HG03139 (cell line): ENCODE results near the gene ZNF467.

Experiments used
- ATAC-seq: cut with Tn5 transposase; IDR thresholded peaks from one replicate; pipeline ENCODE4 v1.9.1; 2021; ENCODE audit not compliant: unreplicated experiment

Gene ZNF467

DNA sequence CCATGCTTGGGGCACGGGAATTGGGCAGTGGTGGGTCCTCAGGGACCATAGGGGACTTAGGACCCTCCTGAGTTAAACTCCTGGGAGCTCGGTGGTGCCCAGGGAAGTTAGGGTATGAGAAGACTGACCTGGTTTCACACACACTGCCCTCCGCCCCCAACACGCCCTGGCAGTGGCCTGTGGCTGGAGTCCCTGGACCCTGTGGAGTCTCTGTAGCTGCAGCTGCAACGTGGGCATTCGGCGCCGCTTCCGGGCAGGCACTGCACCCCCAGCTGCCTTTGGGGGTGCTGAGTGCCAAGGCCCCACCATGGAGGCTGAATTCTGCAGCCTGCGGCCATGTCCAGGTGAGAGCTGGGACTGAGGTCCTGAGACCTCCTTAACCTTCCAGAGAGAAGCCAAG lies 34.9 kb upstream of the ZNF467 start:
- ATAC-seq: no peak

DNA sequence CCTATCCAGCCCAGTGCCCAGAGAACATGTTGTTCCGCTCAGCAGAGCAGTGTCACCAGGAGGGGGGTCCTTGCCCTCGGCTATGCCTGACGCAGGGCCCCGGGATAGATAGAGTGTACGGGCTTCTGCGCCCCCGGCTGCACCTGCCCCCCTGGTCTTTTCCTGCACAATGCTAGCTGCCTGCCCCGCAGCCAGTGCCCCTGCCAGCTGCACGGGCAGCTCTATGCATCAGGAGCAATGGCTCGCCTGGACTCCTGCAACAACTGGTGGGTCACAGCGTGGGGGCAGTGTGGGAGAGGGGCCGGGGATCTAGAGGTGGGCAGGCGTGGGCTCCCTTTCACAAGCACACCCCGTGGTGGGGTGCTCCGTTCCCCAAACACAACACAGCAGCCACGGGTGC lies 33.3 kb upstream of the ZNF467 start:
- no peak for ATAC-seq

DNA sequence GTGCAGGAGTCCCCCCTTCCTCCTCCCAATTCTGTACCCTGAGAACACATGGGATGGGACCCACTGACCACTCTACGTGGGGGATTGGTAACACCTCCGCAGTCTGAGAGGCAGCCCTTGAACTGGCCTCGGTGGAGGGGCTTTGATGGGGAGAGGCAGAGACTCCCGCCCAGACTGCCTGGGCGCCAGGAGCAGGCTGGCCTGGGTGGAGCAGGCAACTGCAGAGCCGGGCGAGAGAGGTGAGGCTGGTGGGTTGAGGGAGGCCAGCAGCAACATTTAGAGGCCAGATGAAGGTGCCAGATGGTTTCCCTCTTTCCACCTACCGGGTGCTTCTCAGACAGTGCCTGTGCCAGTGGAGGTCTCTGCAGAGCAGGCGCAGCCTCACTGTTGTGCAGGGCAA lies 30.7 kb upstream of the ZNF467 start:
- ATAC-seq: no peak

DNA sequence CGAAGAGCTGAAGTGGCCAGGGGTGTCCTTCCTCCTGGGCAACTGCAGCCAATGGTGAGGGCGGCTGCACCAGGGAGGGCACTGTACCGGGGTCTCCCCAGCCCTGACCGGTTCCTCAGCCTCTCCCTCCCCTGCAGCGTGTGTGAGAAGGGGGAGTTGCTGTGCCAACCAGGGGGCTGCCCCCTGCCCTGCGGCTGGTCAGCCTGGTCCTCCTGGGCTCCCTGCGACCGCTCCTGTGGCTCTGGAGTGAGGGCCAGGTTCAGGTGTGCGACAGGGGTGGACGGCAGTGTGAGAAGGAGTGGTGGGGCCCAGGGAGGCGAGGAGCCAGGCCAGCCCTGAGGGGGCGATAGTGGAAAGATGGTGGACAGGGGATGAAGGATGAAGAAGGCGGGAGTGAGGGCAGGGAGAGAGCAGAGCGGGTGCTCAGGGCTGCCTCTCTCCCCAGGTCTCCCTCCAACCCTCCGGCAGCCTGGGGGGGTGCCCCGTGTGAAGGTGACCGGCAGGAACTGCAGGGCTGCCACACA lies 30.2 kb upstream of the ZNF467 start:
- no peak for ATAC-seq

DNA sequence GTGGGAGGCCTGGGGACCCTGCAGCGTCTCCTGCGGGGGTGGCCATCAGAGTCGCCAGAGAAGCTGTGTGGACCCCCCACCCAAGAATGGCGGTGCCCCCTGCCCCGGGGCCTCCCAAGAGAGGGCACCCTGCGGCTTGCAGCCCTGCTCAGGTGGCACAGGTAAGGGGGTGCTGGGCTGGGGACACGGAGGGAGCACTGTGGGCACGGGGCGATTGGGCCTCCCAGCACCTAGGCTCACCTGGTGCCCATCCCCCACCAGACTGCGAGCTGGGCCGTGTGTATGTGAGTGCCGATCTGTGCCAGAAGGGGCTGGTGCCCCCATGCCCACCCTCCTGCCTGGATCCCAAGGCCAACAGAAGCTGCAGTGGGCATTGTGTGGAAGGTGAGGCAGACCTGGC lies 29.6 kb upstream of the ZNF467 start:
- ATAC-seq: no peak

DNA sequence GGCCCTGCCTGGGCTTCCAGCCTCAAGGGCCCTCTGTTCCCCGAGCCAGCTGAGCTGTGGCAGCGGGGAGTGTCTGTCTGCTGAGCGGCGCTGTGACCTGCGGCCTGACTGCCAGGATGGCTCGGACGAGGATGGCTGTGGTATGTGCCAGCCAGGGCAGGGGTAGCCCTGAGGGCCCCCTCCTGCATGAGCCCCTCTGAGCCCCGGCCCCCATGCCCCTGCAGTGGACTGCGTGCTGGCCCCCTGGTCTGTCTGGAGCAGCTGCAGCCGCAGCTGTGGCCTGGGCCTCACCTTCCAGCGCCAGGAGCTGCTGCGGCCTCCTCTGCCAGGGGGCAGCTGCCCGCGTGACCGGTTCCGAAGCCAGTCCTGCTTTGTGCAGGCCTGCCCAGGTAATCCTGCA lies 28.4 kb upstream of the ZNF467 start:
- ATAC-seq: no peak

DNA sequence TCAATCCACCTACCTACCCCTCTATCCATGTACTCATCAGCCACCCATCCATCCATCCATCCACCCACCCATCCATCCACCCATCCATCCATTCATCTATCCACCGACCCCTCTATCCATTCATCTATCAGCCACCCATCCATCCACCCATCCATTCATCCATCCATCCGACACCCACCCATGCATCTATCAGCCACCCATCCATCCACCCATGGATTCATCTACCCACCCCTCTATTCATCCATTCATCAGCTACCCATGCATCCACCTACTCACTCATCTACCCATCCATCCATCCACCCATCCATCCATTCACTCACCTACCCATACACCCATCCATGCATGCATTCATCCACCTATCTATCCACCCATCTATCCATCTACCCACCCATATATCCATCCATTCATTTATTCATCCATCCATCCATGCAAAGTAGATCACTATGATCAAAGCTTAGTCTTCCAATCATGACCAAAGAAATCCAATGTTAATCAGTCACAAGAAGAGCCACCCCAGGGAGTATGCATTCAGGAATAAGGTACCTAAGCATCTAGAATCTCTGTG lies 27.7 kb upstream of the ZNF467 start:
- ATAC-seq: no peak

DNA sequence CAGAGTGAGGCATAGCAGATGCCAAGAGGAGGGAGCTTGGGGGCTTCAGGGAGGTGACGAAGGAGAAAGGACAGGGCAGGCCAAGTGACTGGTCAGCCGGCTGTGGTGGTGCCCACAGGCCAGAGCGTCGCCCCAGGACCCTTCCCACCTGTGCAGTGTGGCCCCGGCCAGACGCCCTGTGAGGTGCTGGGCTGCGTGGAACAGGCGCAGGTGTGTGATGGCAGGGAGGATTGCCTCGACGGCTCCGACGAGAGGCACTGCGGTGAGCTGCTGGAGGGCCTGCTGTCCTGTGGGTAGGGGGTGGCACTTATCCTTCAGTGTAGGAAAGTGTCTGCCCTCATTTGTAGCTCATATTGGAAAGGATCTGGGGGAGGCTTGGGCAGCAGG lies 26.8 kb upstream of the ZNF467 start:
- ATAC-seq: no peak

DNA sequence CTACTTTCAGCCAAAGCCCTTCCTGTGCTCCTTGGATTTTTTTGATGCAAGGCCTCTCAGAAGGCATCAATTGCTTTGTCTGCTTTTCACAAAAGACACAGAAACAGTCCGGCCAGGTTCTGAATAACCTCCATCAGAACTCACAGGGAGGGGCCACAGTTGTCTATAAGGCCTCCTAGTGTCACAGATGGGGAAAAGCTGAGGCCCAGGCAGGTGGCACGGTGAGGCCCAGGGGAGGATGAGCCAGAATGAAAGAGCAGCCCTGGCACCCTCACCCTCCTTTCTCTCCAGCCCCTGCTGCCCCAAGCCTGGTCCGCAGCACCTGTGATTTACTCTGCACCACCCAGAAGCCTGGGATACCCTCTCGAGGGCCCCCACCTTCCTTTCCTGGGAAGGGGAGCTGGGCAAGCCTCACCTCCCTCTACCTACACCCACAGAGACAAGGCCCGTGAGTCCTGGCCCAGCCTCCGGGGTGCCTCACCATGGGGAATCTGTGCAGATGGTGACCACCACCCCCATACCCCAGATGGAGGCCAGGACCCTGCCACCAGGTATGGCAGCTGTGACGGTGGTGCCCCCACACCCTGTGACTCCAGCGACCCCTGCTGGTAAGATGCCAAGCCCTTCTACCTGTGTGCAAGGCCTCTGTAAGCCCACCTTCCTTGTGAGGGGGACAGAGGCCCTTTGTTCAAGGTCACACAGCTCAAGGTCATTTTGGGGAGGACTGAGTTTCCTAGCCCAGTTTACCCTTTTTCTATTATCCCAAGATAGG lies 26.2 kb upstream of the ZNF467 start:
- ATAC-seq: no peak

DNA sequence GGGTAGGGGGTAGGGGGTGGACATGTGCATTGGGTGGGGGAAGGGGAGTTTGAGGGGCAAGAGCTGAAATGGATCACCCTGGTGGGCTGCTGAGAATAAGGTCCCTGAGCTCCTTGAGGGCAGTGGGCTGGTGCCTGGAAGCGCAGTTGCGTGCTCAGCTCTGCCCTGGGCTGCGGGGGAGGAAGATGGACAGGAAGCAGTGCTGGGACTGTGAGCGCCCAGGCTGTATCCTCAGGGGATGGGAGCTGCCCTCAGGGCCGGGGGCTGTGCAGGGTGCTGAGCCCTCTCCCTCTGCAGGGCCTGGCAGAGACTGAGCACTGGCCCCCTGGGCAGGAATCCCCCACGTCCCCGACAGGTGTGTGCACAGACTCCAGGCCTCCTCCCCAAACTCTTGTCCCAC lies 24.4 kb upstream of the ZNF467 start:
- ATAC-seq: no peak

DNA sequence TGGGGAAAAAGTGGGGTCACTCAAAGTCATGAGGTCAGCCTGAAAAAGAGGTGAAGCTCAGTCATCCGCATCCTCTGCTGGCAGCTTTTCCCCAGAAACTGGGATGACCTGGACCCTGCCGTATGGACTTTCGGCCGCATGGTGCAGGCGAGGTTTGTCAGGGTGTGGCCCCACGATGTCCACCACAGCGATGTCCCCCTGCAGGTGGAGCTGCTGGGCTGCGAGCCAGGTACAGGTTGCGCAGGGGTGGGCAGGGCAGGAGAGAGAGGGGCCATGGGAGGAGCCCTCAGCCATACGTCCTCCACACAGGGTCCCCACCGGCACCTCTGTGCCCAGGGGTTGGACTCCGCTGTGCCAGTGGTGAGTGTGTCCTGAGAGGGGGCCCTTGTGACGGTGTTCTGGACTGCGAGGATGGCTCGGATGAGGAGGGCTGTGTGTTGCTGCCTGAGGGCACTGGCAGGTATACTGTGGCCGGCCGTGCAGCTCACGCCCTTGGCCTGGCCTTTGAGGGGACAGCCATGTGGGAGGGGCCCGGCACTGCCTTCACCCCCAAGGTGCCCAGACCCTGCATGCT lies 23.0 kb upstream of the ZNF467 start:
- ATAC-seq: no peak

DNA sequence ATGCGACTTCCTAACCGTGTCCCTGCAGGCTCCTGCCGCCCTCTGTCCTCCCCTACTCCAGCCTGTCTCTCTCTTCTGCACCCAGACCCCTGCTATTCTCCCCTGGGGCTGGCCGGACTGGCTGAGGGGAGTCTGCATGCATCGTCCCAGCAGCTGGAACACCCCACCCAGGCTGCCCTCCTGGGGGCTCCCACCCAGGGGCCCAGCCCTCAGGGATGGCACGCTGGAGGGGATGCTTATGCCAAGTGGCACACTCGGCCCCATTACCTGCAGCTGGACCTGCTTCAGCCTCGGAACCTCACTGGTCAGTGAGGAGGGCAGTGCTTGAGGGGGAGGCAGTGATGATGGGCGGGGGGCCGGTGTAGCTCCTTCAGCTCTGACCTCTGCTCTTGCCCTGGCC lies 21.7 kb upstream of the ZNF467 start:
- no peak for ATAC-seq

DNA sequence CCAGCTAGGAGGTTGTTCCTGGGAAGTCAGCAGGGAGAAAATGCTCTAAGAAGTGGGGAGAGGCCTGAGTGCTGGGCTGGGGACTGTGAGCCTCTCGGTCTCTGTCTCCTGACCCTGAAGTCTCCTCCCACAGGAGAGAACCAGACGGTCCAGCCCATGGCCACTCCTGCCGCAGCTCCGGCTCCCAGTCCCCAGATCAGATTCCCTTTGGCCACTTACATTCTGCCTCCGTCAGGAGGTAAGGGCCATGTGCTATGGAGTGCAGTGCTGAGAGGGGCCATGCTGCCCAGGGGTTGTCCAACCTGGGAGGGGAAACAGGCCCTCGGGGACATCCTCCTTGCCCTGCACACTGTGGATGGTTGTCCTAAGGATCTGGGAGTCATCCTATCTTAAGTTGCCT lies 21.3 kb upstream of the ZNF467 start:
- ATAC-seq: no peak

DNA sequence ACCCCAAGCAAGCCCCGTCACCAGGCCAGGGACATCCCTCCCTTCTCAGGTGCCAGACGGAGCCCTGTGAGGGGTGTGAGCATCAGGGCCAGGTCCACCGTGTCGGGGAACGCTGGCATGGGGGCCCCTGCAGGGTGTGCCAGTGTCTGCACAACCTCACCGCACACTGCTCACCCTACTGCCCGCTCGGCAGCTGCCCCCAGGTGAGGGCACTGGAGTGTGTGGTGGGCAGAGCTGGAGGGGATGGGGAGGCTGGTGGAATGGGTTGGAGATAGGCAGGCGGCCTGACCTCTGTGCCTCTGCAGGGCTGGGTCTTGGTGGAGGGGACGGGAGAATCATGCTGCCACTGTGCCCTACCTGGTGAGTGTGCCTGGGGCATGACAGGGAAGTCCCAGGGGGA lies 19.9 kb upstream of the ZNF467 start:
- no peak for ATAC-seq

DNA sequence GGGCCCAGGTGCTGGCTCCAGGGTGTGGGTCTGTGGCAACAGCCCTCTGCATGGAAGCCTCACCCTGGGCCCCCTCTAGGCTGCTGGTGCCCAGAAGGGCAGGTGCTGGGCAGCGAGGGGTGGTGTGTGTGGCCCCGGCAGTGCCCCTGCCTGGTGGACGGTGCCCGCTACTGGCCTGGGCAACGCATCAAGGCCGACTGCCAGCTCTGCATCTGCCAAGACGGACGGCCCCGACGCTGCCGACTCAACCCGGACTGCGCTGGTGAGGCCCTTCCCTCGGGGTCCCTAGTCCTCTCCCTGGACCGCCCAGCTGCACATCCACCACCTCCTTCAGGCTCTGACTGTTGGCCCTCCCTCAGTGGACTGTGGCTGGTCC lies 18.8 kb upstream of the ZNF467 start:
- ATAC-seq: no peak

DNA sequence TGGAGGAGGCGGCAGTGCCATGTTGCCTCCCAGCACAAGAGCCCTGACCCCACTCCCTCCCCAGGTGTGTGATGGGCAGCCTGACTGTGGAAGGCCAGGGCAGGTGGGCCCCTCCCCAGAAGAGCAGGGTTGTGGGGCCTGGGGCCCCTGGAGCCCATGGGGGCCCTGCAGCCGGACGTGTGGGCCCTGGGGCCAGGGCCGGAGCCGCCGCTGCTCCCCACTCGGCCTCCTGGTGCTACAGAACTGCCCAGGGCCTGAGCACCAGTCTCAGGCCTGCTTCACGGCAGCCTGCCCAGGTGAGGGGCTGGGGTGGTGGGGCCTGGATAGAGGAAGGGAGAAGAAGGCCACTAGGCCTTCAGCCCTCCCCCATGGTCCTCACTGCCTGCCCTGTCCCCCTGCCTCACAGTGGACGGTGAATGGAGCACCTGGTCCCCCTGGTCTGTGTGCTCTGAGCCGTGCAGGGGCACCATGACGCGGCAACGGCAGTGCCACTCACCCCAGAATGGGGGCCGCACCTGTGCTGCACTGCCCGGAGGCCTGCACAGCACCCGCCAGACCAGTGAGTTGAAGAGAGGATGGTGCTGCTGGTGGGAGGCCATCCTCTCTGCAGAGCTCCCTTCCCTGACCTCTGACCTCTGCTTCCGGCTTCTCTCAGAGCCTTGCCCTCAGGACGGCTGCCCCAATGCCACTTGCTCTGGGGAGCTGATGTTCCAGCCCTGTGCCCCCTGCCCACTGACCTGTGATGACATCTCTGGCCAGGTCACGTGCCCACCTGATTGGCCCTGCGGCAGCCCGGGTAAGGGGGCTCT lies 18.2 kb upstream of the ZNF467 start:
- ATAC-seq: no peak

DNA sequence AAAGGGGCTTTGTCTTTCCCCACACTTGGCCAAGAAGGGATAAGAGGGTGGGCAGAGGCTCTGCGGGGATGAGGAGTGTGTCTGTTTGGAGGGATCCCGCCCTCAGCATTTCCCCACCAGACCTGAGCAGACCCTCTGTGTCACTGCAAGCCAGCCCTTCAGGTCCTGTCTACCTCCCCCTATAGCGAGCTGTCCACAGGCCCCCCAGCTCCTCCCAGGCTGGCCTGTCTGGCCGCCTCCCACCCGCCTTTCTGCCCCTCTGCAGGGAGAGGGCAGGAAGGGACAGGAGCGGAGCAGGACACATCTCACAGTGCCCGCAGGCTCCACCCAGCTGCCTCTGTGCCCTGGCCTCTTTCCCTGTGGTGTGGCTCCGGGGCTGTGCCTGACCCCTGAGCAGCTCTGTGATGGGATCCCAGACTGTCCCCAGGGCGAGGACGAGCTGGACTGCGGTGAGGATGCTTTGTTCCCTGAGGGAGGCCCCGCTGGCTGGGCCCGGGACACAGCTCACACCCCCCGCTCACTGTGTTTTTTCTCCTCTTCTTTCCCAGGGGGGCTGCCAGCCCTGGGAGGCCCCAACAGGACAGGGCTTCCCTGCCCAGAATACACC lies 17.5 kb upstream of the ZNF467 start:
- no peak for ATAC-seq

DNA sequence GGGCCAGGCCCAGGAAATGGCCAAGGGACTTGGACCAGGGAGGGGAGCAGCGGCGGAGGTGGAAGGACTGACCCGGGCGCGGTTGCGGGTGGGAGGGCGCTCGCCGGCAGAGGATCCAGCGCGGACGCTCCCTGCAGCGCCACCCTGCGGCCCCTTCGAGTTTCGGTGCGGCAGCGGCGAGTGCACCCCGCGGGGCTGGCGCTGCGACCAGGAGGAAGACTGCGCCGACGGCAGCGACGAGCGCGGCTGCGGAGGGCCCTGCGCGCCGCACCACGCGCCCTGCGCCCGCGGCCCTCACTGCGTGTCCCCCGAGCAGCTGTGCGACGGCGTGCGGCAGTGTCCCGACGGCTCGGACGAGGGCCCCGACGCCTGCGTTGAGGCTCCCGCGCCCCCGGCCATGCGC lies 16.8 kb upstream of the ZNF467 start:
- no peak for ATAC-seq

DNA sequence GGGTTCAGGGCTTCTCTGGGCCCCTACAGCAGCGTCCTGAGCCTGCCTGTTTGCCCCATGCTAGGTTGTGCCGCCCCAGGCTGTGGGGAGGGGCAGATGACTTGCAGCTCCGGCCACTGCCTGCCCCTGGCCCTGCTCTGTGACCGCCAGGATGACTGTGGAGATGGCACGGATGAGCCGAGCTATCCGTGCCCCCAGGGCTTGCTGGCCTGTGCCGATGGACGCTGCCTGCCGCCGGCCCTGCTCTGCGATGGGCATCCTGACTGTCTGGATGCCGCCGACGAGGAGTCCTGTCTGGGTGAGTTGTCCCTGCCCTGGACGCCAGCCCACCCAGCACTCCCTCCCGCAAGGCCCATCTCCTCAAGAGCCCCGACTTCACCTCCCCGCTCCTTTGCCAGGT lies 15.7 kb upstream of the ZNF467 start:
- ATAC-seq: no peak

DNA sequence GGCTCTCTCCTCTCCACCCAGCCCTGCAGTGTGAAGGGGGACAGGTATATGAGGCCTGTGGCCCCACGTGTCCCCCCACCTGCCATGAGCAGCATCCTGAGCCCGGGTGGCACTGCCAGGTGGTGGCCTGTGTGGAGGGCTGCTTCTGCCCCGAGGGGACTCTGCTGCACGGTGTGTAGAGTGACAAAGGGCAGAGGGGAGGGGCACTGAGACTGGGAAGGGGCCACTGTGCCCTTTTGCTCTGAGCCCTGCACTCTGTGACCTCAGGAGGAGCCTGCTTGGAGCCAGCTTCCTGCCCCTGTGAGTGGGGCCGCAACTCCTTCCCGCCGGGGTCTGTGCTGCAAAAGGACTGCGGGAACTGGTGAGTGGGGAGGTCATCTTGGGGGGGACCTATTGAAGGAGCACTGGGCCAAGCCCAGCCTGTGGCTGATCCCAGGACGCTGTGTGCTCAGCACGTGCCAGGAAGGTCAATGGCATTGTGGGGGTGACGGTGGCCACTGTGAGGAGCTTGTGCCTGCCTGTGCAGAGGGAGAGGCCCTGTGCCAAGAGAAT lies 15.0 kb upstream of the ZNF467 start:
- ATAC-seq: no peak
